HepG2 (cell line): ENCODE measurements around the gene MRM2. TPM values are rescaled to one million over a fixed set of nuclear protein-coding genes. Genes with fewer than 3 reads are reported as not detected.

Experiments
- FOSL2 ChIP-seq: sonication (generic); formaldehyde crosslinking; IDR thresholded peaks from 2 replicates; pipeline ENCODE4 v1.4.0; 2020; ENCODE audit warnings: missing genetic modification reagents
- HBP1 ChIP-seq: IDR thresholded peaks from 2 replicates; pipeline ENCODE4 v1.6.1; 2016; ENCODE audit warnings: low read depth, control low read depth
- KDM6A ChIP-seq: IDR thresholded peaks from 2 replicates; pipeline ENCODE4 v1.6.1; 2016; ENCODE audit warnings: low read depth
- ZBTB14 ChIP-seq: sonication (generic); formaldehyde crosslinking; IDR thresholded peaks from 2 replicates; pipeline ENCODE4 v1.4.0; 2020; ENCODE audit warnings: missing genetic modification reagents
- ZFP62 ChIP-seq: sonication (generic); formaldehyde crosslinking; IDR thresholded peaks from 2 replicates; pipeline ENCODE4 v1.4.0; 2020; ENCODE audit warnings: missing genetic modification reagents
- ZNF432 ChIP-seq: sonication (generic); formaldehyde crosslinking; IDR thresholded peaks from 2 replicates; pipeline ENCODE4 v1.5.0; 2020; ENCODE audit warnings: missing genetic modification reagents, mild to moderate bottlenecking, borderline replicate concordance
- ZNF816 ChIP-seq: sonication (generic); formaldehyde crosslinking; IDR thresholded peaks from 2 replicates; pipeline ENCODE4 v1.8.0; 2022; ENCODE audit warnings: missing genetic modification reagents, mild to moderate bottlenecking, borderline replicate concordance
- polyA plus RNA-seq, 8 experiments: library from polyadenylated mRNA; depleted of rRNA in 3 of 8; stranded (reverse) in 7 of 8; unstranded in 1 of 8; fragments of >200 nt; fragmentation: Illumina TruSeq in 4 of 8; extraction: Trizol in 4 of 8; gene quantifications; 2 replicates each; pipeline versions ENCODE4 v1.2.1 to v1.2.3, GENCODE V29; 2011 to 2016; ENCODE audit warnings: low read depth in 4 of 8, missing spikeins in 1 of 8, mixed read lengths in 1 of 8; ENCODE audit not compliant: insufficient read depth in 1 of 8
- total RNA-seq, 5 experiments: library from RNA; depleted of rRNA; stranded (reverse); fragments of >200 nt; fragmentation: Illumina TruSeq; extraction: Trizol; gene quantifications; 2 replicates each; pipeline ENCODE4 v1.2.3, GENCODE V29; 2016; ENCODE audit warnings: low read depth in 1 of 5
- TF ChIP-seq, protein P1 (sequence below): sonication (generic); formaldehyde crosslinking; conservative IDR thresholded peaks from 2 replicates; pipeline ENCODE4 v1.4.0; 2020; ENCODE audit warnings: mild to moderate bottlenecking, missing genetic modification reagents, moderate library complexity
- TF ChIP-seq, protein P2 (sequence below): sonication (generic); formaldehyde crosslinking; IDR thresholded peaks from 2 replicates; pipeline ENCODE4 v1.4.0; 2020; ENCODE audit warnings: missing genetic modification reagents

MRM2 gene
- total and polyA plus RNA-seq, 2 of the 13 experiments (the other 11 are each of a cell fraction or from before 2014, with no cell fraction given), result 13.2 to 34.2 TPM

DNA sequence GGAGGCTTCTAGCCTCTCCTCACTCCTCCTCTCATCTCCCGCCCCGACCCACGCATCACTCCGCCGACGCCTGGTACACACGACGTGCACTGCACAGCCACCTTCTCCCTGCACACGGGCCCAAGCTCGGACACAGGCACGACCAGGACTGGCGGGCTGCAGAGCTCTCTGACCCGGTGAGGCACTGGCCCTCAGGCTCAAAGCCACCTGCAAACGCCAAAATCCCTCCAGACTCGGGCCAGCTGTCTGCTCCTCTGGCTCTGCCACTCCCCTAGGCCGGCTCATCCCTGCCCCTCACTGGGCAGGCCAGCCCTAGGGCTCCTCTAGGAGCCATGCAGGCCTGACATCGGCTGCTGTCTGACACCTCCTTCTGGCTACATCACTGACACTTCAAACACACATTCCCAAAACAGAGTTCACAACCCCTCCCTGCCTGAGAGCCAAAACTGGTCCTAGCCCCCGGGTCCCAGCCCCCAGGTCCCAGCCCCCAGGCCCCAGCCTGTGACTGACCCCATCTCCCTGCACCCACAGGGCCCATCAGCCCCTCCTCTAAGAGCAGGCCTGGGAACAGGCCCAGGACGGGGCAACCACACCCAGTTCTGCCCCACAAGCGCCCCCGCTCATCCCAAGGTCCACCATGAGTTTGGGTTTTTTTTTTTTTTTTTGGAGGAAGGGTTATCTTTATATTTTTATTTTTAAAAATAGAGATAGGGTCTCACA is 44.4 kb downstream of the MRM2 start (continued):
- TF ChIP-seq HBP1 (no peak), ZNF816 (CRISPR knock-in tag) (no peak), ZNF432 (no peak), FOSL2 (CRISPR knock-in tag) (no peak), ZFP62 (CRISPR knock-in tag) (no peak), KDM6A (no peak), ZBTB14 (no peak)
- TF ChIP-seq, protein P1, sequence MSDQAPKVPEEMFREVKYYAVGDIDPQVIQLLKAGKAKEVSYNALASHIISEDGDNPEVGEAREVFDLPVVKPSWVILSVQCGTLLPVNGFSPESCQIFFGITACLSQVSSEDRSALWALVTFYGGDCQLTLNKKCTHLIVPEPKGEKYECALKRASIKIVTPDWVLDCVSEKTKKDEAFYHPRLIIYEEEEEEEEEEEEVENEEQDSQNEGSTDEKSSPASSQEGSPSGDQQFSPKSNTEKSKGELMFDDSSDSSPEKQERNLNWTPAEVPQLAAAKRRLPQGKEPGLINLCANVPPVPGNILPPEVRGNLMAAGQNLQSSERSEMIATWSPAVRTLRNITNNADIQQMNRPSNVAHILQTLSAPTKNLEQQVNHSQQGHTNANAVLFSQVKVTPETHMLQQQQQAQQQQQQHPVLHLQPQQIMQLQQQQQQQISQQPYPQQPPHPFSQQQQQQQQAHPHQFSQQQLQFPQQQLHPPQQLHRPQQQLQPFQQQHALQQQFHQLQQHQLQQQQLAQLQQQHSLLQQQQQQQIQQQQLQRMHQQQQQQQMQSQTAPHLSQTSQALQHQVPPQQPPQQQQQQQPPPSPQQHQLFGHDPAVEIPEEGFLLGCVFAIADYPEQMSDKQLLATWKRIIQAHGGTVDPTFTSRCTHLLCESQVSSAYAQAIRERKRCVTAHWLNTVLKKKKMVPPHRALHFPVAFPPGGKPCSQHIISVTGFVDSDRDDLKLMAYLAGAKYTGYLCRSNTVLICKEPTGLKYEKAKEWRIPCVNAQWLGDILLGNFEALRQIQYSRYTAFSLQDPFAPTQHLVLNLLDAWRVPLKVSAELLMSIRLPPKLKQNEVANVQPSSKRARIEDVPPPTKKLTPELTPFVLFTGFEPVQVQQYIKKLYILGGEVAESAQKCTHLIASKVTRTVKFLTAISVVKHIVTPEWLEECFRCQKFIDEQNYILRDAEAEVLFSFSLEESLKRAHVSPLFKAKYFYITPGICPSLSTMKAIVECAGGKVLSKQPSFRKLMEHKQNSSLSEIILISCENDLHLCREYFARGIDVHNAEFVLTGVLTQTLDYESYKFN, result no peak
- TF ChIP-seq, protein P2, sequence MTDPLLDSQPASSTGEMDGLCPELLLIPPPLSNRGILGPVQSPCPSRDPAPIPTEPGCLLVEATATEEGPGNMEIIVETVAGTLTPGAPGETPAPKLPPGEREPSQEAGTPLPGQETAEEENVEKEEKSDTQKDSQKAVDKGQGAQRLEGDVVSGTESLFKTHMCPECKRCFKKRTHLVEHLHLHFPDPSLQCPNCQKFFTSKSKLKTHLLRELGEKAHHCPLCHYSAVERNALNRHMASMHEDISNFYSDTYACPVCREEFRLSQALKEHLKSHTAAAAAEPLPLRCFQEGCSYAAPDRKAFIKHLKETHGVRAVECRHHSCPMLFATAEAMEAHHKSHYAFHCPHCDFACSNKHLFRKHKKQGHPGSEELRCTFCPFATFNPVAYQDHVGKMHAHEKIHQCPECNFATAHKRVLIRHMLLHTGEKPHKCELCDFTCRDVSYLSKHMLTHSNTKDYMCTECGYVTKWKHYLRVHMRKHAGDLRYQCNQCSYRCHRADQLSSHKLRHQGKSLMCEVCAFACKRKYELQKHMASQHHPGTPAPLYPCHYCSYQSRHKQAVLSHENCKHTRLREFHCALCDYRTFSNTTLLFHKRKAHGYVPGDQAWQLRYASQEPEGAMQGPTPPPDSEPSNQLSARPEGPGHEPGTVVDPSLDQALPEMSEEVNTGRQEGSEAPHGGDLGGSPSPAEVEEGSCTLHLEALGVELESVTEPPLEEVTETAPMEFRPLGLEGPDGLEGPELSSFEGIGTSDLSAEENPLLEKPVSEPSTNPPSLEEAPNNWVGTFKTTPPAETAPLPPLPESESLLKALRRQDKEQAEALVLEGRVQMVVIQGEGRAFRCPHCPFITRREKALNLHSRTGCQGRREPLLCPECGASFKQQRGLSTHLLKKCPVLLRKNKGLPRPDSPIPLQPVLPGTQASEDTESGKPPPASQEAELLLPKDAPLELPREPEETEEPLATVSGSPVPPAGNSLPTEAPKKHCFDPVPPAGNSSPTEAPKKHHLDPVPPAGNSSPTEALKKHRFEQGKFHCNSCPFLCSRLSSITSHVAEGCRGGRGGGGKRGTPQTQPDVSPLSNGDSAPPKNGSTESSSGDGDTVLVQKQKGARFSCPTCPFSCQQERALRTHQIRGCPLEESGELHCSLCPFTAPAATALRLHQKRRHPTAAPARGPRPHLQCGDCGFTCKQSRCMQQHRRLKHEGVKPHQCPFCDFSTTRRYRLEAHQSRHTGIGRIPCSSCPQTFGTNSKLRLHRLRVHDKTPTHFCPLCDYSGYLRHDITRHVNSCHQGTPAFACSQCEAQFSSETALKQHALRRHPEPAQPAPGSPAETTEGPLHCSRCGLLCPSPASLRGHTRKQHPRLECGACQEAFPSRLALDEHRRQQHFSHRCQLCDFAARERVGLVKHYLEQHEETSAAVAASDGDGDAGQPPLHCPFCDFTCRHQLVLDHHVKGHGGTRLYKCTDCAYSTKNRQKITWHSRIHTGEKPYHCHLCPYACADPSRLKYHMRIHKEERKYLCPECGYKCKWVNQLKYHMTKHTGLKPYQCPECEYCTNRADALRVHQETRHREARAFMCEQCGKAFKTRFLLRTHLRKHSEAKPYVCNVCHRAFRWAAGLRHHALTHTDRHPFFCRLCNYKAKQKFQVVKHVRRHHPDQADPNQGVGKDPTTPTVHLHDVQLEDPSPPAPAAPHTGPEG (CRISPR knock-in tag), result no peak
- TF ChIP-seq, all 625 proteins: peak for 0
